GM12875 (cell line): Measurements from ENCODE around the gene PSMB9.
A peak's percentile ranks its signal among the peaks of the same experiment; 100 is the strongest.

Experiments used
- H3K4me3 ChIP-seq: one replicate; pipeline ENCODE4 v1.5.1; 2011; ENCODE audit warnings: low read depth, low read length, control low read depth
- CTCF ChIP-seq: IDR thresholded peaks from 2 replicates; pipeline ENCODE4 v1.5.1; 2011; ENCODE audit warnings: low read depth, mild to moderate bottlenecking, control low read depth, inconsistent platforms, low read length, moderate library complexity, borderline replicate concordance; ENCODE audit not compliant: insufficient read depth

Gene PSMB9

GRCh38 chr6:32852018-32852843 lies 1.8 kb upstream of the PSMB9 start:
- TF ChIP-seq CTCF = no peak
- peak overlapping the region; percentile 86 for H3K4me3 ChIP-seq

DNA sequence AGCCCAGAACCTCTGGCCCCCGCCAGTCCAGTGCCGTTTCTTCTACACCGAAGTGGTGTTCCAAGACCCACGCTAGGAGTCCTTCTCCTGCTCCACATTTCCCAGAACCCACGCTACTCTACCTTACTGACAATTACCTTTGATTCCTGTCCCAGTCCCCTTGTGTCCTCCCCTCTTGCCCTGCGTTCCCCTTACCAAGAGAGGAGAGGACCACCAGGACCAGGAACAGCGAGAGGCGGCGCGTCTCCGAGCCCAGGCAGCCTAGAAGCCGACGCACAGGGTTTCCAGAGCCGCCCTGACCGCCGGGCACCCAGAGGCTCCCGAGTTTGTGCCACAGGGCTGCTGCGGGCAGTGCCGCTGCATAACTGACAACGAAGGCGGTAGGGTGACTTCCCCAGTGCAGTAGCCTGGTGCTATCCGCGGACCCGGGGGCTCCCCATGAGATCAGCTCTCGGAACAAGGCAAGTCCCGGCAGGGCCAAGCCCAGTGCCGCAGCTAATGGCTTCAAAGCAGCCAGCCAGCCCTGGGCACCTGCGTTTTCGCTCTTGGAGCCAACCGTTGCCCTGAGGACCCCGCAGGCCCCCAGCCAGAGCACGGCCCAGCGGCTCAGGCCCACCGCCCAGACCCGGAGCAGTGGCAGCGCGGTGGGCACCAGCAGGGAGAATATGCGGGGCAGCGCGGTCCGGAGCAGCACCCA lies 1.0 kb upstream of the PSMB9 start:
- H3K4me3 ChIP-seq = peak overlapping the region; percentile 86
- TF ChIP-seq CTCF = no peak

- no peak for TF ChIP-seq CTCF
- peak overlapping the region; percentile 86 for H3K4me3 ChIP-seq
Measured at GRCh38 chr6:32854376-32855178, 585 bp downstream of the PSMB9 start.

DNA sequence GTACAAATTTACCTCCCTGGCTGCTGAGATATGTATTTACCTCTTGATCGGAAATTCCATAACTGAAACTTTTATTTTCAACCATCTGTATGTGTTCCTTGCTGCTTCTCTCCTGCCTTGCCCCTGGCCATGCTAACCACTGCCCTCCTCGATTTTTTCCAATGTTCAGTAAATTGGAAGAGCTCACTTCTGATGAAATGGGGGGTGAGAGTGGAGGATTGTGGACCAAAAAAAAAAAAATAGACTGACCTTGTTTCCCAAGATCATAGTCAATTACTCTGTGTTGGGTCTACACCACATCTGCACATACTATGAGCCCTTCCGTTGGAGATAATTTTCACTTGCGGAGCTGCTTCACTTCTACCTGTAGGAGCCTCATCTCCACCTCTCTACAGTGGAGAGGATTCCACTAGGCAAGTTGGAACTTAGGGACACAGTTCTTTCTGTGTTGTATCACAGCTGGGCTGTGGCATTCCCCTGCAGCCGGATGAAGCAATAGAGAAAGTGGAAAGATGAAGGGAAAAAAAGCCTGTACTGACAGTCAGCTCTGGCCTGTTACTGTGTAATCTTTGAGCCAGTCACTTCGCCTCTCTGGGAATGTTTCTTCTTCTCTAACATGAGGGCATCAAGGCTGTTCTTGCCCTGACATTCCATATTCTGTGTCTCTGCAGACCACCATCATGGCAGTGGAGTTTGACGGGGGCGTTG lies 1.6 kb downstream of the PSMB9 start:
- peak overlapping the region; percentile 86 for H3K4me3 ChIP-seq
- TF ChIP-seq CTCF = no peak

GRCh38 chr6:32857156-32857891 lies 3.3 kb downstream of the PSMB9 start:
- no peak overlapping the region for H3K4me3 ChIP-seq
- no peak for TF ChIP-seq CTCF

- TF ChIP-seq CTCF = no peak
- H3K4me3 ChIP-seq = no peak overlapping the region
Measured at GRCh38 chr6:32858194-32858593, 4.2 kb downstream of the PSMB9 start.
